Aorta (tissue), 5 donors: Measurements from ENCODE around the gene SPATA25. TPM values are rescaled to one million over a fixed set of nuclear protein-coding genes. Genes with fewer than 3 reads are reported as not detected.

Source experiments
- ATAC-seq: fragments of 200-7000 bp; cut with Tn5 transposase; one replicate; pipeline ENCODE4 v1.9.1; 2022; ENCODE audit warnings: moderate library complexity; ENCODE audit not compliant: low FRiP score
- DNase-seq, 2 donors: peaks; one replicate each; pipeline ENCODE4 v3.0.0-alpha.2; 2020
- H3K27ac ChIP-seq, 2 donors: one replicate each; pipeline ENCODE4 v1.5.1; 2013; ENCODE audit warnings: low read length in 2 of 2, mild to moderate bottlenecking in 2 of 2, moderate library complexity in 2 of 2, control low read depth in 1 of 2, inconsistent platforms in 1 of 2, low read depth in 1 of 2
- H3K27me3 ChIP-seq, 2 donors: one replicate each; pipeline ENCODE4 v1.6.1; 2013; ENCODE audit warnings: control low read depth in 1 of 2, low read length in 1 of 2, mild to moderate bottlenecking in 1 of 2, moderate library complexity in 1 of 2; ENCODE audit not compliant: insufficient read depth in 2 of 2, control insufficient read depth in 1 of 2
- H3K36me3 ChIP-seq, 2 donors: one replicate each; pipeline ENCODE4 v1.6.1; 2013; ENCODE audit warnings: control low read depth in 1 of 2, low read length in 1 of 2, mild to moderate bottlenecking in 1 of 2; ENCODE audit not compliant: insufficient read depth in 2 of 2, control insufficient read depth in 1 of 2
- H3K4me1 ChIP-seq, 2 donors: one replicate each; pipeline ENCODE4 v1.6.1; 2013; ENCODE audit warnings: low read length in 2 of 2, control low read depth in 1 of 2, mild to moderate bottlenecking in 1 of 2, moderate library complexity in 1 of 2; ENCODE audit not compliant: insufficient read depth in 2 of 2, control insufficient read depth in 1 of 2
- H3K4me3 ChIP-seq, 2 donors: one replicate each; pipeline ENCODE4 v1.5.1; 2013; ENCODE audit warnings: low read length in 2 of 2, control low read depth in 1 of 2, mild to moderate bottlenecking in 1 of 2
- H3K9me3 ChIP-seq: one replicate; pipeline ENCODE4 v1.6.1; 2013; ENCODE audit warnings: mild to moderate bottlenecking, low read length; ENCODE audit not compliant: control insufficient read depth
- WGBS, 2 donors: extraction: QIAGEN DNeasy Blood & Tissue Kit; methylation state at CpG; one replicate each; pipeline ENCODE4 v1.1.7; 2013; 5-methylcytosine and 5-hydroxymethylcytosine counted together
- intact Hi-C, 2 donors: fragments of 100-400 bp; cut with DNase I; formaldehyde crosslinking; loops; one replicate each; pipeline versions ENCODE4 v1.14.2 to v1.15.0; 2022
- polyA plus RNA-seq, 2 donors: library from polyadenylated mRNA; stranded (reverse); fragments of 200-250 nt; gene quantifications; one replicate each; pipeline ENCODE4 v1.2.3, GENCODE V29; 2013
- total RNA-seq, 2 donors: library from RNA; stranded (reverse); fragmentation: NEBNext Ultra II Directional; extraction: Animal tissue kit (Norgen Biotek cat#: 25700); gene quantifications; one replicate each; pipeline ENCODE4 v1.2.1, GENCODE V29; 2021
- donor health status: healthy with polysubstance abuse.
- donor health status: Bipolar disorder and iron deficiency.
- donor health status: DM: no; HTN: no; CAD: no.
- donor health status: DM: no; HTN: no; CAD: no.
- donor health status: DM: yes; HTN: yes; CAD: no.

The SPATA25 gene
- total and polyA plus RNA-seq, 4 donors, result 2.3 to 8.6 (median 2.9) TPM; not detected in 1

DNA sequence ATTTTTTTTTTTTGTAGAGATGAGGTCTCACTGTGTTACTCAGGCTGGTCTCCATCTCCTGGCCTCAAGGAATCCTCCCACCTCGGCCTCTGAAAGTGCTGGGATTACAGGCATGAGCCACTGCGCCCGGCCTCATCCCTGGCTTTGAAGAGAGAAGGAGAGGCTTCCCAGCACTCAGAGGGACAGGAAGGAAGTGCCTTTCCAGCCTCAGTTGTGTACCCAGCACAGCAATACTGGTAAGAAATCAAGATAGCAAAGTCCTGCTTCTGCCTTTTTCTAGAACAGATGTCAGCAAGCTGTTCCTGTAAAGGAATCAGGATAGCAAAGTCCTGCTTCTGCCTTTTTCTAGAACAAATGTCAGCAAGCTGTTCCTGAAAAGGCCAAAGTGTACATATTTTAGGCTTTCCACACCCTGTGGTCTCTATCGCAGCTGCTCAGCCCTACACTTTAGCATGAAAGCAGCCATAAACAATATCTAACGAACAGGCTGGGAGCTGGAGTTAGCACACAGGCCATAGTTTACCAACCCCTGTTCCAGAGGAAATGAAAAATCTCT is 30.8 kb upstream of the SPATA25 start:
- ATAC-seq, result no peak
- Histone ChIP-seq H3K36me3 (no peaks in the 10 kb centered on the region), H3K4me1 (no peaks in the 10 kb centered on the region), H3K9me3 (no peaks in the 10 kb centered on the region), H3K4me3 (no peak overlapping the region), H3K27ac (no peak overlapping the region), H3K27me3 (no peaks in the 10 kb centered on the region)
- intact Hi-C loops, result no loop called here
- DNase-seq, result no peak
- 78 to 80% methylated on average over 5 of the region's 5 CpGs for WGBS, 2 donors

GRCh38 chr20:45917790-45918141 is 30.3 kb upstream of the SPATA25 start:
- no peak overlapping the region for H3K4me3 ChIP-seq
- intact Hi-C loops, result no loop called here
- H3K4me1 ChIP-seq, result no peaks in the 10 kb centered on the region
- DNase-seq, result no peak
- no peaks in the 10 kb centered on the region for H3K36me3 ChIP-seq
- H3K9me3 ChIP-seq, result no peaks in the 10 kb centered on the region
- no peaks in the 10 kb centered on the region for H3K27me3 ChIP-seq
- H3K27ac ChIP-seq, result no peak overlapping the region
- no peak for ATAC-seq
- 62 to 69% methylated on average over 5 of the region's 5 CpGs for WGBS, 2 donors

DNA sequence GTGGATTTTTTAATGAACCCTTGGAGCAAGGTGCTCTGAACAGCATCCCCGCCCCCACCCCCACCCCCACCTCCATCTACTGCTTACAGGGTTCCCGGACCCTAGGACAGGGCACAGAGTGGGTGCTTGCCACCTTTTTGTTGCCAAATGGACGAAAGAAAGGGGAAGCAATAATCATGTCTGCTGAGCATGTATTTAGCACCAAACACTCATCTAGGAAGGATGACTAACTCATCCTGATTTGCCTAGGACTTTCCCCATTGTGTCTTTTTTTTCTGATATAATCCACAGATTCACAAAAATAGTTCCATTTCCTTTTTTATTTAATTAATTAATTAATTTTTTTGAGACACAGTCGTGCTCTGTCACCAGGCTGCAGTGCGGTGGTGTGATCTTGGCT is 25.7 kb upstream of the SPATA25 start:
- H3K4me3 ChIP-seq, result no peak overlapping the region
- H3K36me3 ChIP-seq, result no peaks in the 10 kb centered on the region
- ATAC-seq (no peak), DNase-seq (no peak)
- H3K27me3 ChIP-seq, result no peaks in the 10 kb centered on the region
- H3K4me1 ChIP-seq, result no peaks in the 10 kb centered on the region
- H3K27ac ChIP-seq, result no peak overlapping the region
- intact Hi-C loops, result no loop called here
- 41 to 54% methylated on average over 5 of the region's 5 CpGs for WGBS, 2 donors
- H3K9me3 ChIP-seq, result no peaks in the 10 kb centered on the region

DNA sequence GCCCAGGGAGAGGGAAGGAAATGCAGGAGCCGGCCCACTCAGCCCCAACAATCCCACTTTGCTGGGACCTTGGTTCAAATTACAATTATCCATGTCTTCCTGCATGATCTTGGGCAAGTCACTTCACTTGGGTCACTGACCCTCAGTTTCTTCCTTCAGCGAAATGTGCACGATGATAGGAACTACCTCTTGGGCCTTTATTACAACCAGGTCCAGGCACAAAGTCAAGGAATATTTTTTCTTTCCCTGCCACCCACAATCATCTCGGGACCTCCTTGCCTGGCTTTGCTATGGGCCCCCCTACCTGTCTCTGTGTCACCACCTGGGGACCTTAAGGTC is 24.9 kb upstream of the SPATA25 start:
- DNase-seq (no peak), ATAC-seq (no peak)
- Histone ChIP-seq H3K4me3 (peak overlapping the region in 1 of 2 donors; percentile 11), H3K27me3 (no peaks in the 10 kb centered on the region), H3K4me1 (no peaks in the 10 kb centered on the region), H3K27ac (no peak overlapping the region), H3K9me3 (no peaks in the 10 kb centered on the region), H3K36me3 (no peaks in the 10 kb centered on the region)
- 10 to 14% methylated on average over 4 of the region's 4 CpGs for WGBS, 2 donors
- intact Hi-C loops, result loop anchor here in 1 of 2 donors (1.0 kb wide), 1 partner anchor 23 kb away; no protein-coding TSS in a partner anchor

- Histone ChIP-seq H3K4me3 (peak within 1 kb of the TSS; percentile 15 to 59), H3K27ac (peak within 1 kb of the TSS in 1 of 2 donors; percentile 16), H3K4me1 (no peaks in the 10 kb centered on the region), H3K36me3 (no peaks in the 10 kb centered on the region), H3K9me3 (no peaks in the 10 kb centered on the region), H3K27me3 (no peaks in the 10 kb centered on the region)
- WGBS, 2 donors, result 1 to 2% methylated on average over 45 to 58 of the region's 58 CpGs
- ATAC-seq, result peak; percentile 73
- DNase-seq, result peak; percentile 87 to 92
- intact Hi-C loops, result loop anchor here in 1 of 2 donors (1.0 kb wide), 1 partner anchor 24 kb away; no protein-coding TSS in a partner anchor
Observed at GRCh38 chr20:45911486-45912343, 24.3 kb upstream of the SPATA25 start, which contains the start of gene PLTP. Gene PLTP, minus strand, starts transcription at chr20:45912155. Its CDS starts 703 bp downstream, at chr20:45911452.

GRCh38 chr20:45910670-45911485 is 23.5 kb upstream of the SPATA25 start:
- no peaks in the 10 kb centered on the region for H3K27me3 ChIP-seq
- no peaks in the 10 kb centered on the region for H3K4me1 ChIP-seq
- DNase-seq (peak; percentile 98 to 99), ATAC-seq (peak; percentile 95)
- H3K4me3 ChIP-seq, result peak overlapping the region; percentile 15 to 59
- H3K27ac ChIP-seq, result peak overlapping the region in 1 of 2 donors; percentile 16
- no peaks in the 10 kb centered on the region for H3K36me3 ChIP-seq
- intact Hi-C loops, result no loop called here
- WGBS, 2 donors, result 2 to 4% methylated on average over 43 of the region's 43 CpGs
- no peaks in the 10 kb centered on the region for H3K9me3 ChIP-seq

GRCh38 chr20:45909817-45910669 is 22.6 kb upstream of the SPATA25 start:
- 83 to 84% methylated on average over 22 of the region's 22 CpGs for WGBS, 2 donors
- H3K4me3 ChIP-seq, result no peak overlapping the region
- no peaks in the 10 kb centered on the region for H3K4me1 ChIP-seq
- no peaks in the 10 kb centered on the region for H3K36me3 ChIP-seq
- ATAC-seq (no peak), DNase-seq (no peak)
- intact Hi-C loops, result no loop called here
- no peaks in the 10 kb centered on the region for H3K9me3 ChIP-seq
- H3K27me3 ChIP-seq, result no peaks in the 10 kb centered on the region
- no peak overlapping the region for H3K27ac ChIP-seq

DNA sequence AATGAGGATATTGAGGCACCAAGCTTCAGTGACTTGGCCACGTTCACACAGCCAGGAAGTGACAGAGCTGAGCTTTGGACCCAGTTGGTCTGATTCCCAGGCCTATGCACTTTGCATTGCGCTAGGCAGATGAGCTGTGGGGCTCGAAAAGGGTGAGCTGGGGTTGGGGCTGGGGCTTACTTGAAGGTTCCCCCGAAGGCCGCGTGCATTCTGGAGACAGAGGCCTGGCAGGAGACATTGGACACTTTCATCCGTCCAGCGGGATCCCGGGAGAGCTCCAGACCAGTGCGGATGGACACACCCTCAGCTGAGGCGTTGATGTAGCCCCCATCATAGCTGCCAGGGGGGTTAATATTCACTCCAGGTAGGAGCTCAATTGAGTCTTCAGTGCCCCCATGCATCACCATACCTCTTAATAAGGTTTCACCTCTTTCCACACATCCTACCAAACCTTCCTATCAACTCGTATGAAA is 21.9 kb upstream of the SPATA25 start:
- no peaks in the 10 kb centered on the region for H3K4me1 ChIP-seq
- H3K36me3 ChIP-seq, result no peaks in the 10 kb centered on the region
- WGBS, 2 donors, result 88 to 89% methylated on average over 12 of the region's 12 CpGs
- no peak for DNase-seq
- H3K4me3 ChIP-seq, result no peak overlapping the region
- no peaks in the 10 kb centered on the region for H3K9me3 ChIP-seq
- intact Hi-C loops, result no loop called here
- H3K27ac ChIP-seq, result no peak overlapping the region
- ATAC-seq, result no peak
- H3K27me3 ChIP-seq, result no peaks in the 10 kb centered on the region
